Endothelial cell (in vitro differentiated cells): ENCODE results near the gene LDB2. TPM values are rescaled to one million over a fixed set of nuclear protein-coding genes. Genes with fewer than 3 reads are reported as not detected.

Experiments used
- DNase-seq: peaks from one replicate; pipeline ENCODE4 v3.0.0; 2021; ENCODE audit warnings: low spot score
- H3K27ac Mint-ChIP-seq: one replicate; pipeline ENCODE4 v1.8.0; 2021; ENCODE audit warnings: mixed read lengths, inconsistent platforms; ENCODE audit not compliant: unreplicated experiment
- H3K27me3 Mint-ChIP-seq: one replicate; pipeline ENCODE4 v1.8.0; 2021; ENCODE audit warnings: mild to moderate bottlenecking, moderate library complexity, mixed read lengths, inconsistent platforms; ENCODE audit not compliant: unreplicated experiment
- H3K36me3 Mint-ChIP-seq: one replicate; pipeline ENCODE4 v1.8.0; 2021; ENCODE audit warnings: mild to moderate bottlenecking, low read depth, mixed read lengths, inconsistent platforms; ENCODE audit not compliant: unreplicated experiment
- H3K4me1 Mint-ChIP-seq: one replicate; pipeline ENCODE4 v1.8.0; 2021; ENCODE audit warnings: mild to moderate bottlenecking, mixed read lengths, inconsistent platforms; ENCODE audit not compliant: unreplicated experiment
- H3K4me3 Mint-ChIP-seq: one replicate; pipeline ENCODE4 v1.8.0; 2021; ENCODE audit warnings: mild to moderate bottlenecking, mixed read lengths, inconsistent platforms; ENCODE audit not compliant: unreplicated experiment
- H3K9me3 Mint-ChIP-seq: one replicate; pipeline ENCODE4 v1.8.0; 2021; ENCODE audit warnings: mixed read lengths, inconsistent platforms; ENCODE audit not compliant: unreplicated experiment
- CTCF ChIP-seq: fragments of 200-600 bp; sonication (generic); IDR thresholded peaks from one replicate; pipeline ENCODE4 v1.5.0; 2021; ENCODE audit warnings: antibody characterized with exemption; ENCODE audit not compliant: unreplicated experiment
- total RNA-seq: library from RNA; stranded (reverse); fragmentation: NEBNext Ultra II Directional; extraction: Animal tissue kit (Norgen Biotek cat#: 25700); gene quantifications from one replicate; pipeline ENCODE4 v1.2.1, GENCODE V29; 2021; ENCODE audit not compliant: unreplicated experiment

LDB2 gene
- total RNA-seq, 1 donor from 2014 or later = 268 TPM

DNA sequence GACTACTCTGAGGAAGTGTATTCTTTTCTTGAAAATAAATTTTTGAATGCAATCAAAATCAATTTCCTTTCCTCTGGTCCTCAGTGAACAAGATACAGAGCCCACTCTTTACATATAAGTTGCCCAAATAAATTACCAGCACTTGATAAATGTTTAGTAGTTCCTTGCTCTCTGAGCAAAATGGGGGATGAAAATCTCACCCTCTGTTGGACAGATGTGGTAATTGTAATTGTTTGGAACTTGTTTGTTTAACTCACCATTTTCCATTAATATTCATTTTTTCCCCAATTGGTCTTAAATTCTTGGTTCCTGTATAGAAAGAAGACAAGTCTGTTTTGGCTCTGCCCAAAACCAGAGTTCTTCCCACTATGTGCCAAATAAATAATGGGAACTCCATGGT, 146.3 kb downstream of the LDB2 start:
- H3K27ac Mint-ChIP-seq = no peak overlapping the region
- H3K4me1 Mint-ChIP-seq = no peaks in the 10 kb centered on the region
- H3K27me3 Mint-ChIP-seq = peaks cover 2% of the 10 kb centered on the region
- peaks cover 17% of the 10 kb centered on the region for H3K36me3 Mint-ChIP-seq
- no peaks in the 10 kb centered on the region for H3K9me3 Mint-ChIP-seq
- H3K4me3 Mint-ChIP-seq = no peak overlapping the region
- no peak for DNase-seq
- peak; percentile 57 for TF ChIP-seq CTCF

- Mint-ChIP-seq H3K4me3 (no peak overlapping the region), H3K27ac (no peak overlapping the region), H3K27me3 (peaks cover 2% of the 10 kb centered on the region), H3K4me1 (no peaks in the 10 kb centered on the region), H3K36me3 (peaks cover 16% of the 10 kb centered on the region), H3K9me3 (no peaks in the 10 kb centered on the region)
- DNase-seq = no peak
- TF ChIP-seq CTCF = no peak
Observed at GRCh38 chr4:16750882-16751642, 147.4 kb downstream of the LDB2 start.

DNA sequence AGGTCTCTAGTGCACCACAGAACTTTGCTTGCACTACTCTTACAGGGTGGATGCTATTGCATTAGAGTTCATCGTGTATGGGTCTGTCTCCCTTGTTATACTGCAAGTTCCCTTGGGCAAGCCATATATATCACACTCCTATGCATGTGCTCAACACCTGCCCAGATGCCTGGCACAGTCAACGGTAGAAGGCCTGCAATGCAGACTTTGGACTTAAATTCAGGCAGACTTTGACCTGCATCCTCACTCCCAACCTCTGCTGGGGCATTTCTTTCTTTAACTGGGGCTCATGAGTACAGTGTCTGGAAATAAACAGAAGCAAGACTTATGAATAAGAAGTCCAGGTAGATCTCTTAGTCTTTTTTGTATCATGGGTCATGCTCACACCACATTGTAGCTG, 148.2 kb downstream of the LDB2 start:
- H3K36me3 Mint-ChIP-seq = peaks cover 9% of the 10 kb centered on the region
- no peak overlapping the region for H3K4me3 Mint-ChIP-seq
- no peaks in the 10 kb centered on the region for H3K9me3 Mint-ChIP-seq

DNA sequence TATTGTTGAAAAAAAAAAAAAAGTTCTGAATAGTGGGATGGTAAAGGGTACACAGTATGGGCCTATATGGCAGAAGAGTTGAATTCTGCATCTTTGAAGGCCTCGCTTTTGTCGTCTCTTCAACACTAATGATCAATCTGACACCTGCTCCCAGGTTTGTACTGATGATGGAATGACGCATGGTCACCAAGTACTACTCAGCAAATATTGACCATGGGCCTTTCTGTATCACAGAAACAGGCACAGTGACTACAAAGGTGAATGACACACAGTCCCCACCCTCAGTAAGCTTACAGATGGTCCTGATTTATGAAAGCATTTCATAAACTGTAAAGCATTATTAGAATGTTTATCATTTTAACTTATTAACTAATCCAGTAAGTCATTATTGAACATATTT, 152.6 kb downstream of the LDB2 start:
- H3K27ac Mint-ChIP-seq = no peak overlapping the region
- no peak for TF ChIP-seq CTCF
- DNase-seq = no peak
- H3K9me3 Mint-ChIP-seq = no peaks in the 10 kb centered on the region
- H3K4me3 Mint-ChIP-seq = no peak overlapping the region
- peaks cover 4% of the 10 kb centered on the region for H3K27me3 Mint-ChIP-seq
- peaks cover 17% of the 10 kb centered on the region for H3K36me3 Mint-ChIP-seq
- no peaks in the 10 kb centered on the region for H3K4me1 Mint-ChIP-seq

More for the DNA sequence above, 148.2 kb downstream of the LDB2 start:
- DNase-seq = no peak
- no peak for TF ChIP-seq CTCF
- Mint-ChIP-seq H3K27ac (no peak overlapping the region), H3K27me3 (peaks cover 2% of the 10 kb centered on the region), H3K4me1 (no peaks in the 10 kb centered on the region)

GRCh38 chr4:16745009-16745635, 153.3 kb downstream of the LDB2 start:
- DNase-seq = no peak
- Mint-ChIP-seq H3K4me3 (no peak overlapping the region), H3K4me1 (no peaks in the 10 kb centered on the region), H3K27me3 (peaks cover 4% of the 10 kb centered on the region), H3K36me3 (peaks cover 12% of the 10 kb centered on the region), H3K27ac (no peak overlapping the region), H3K9me3 (no peaks in the 10 kb centered on the region)
- no peak for TF ChIP-seq CTCF
